Activated naive CD4-positive, alpha-beta T cell treated with anti-CD3 and anti-CD28 coated beads, Interleukin-2, amount 50 U/mL, for 16 hours (primary cell): ENCODE data around the gene IFNB1.

ENCODE experiments used
- DNase-seq: peaks from one replicate; pipeline ENCODE4 v3.0.0-alpha.2; 2020

The IFNB1 gene

GRCh38 chr9:21060919-21061561 is 16.7 kb downstream of the IFNB1 start:
- no peak for DNase-seq

GRCh38 chr9:21056931-21057330 is 20.8 kb downstream of the IFNB1 start:
- no peak for DNase-seq

- no peak for DNase-seq
Measured at GRCh38 chr9:21053851-21054250, 23.9 kb downstream of the IFNB1 start.

GRCh38 chr9:21047281-21047691 is 30.5 kb downstream of the IFNB1 start:
- DNase-seq = no peak

GRCh38 chr9:21043841-21044240 is 33.9 kb downstream of the IFNB1 start:
- DNase-seq = no peak

- no peak for DNase-seq
Measured at GRCh38 chr9:21042466-21042865, 35.3 kb downstream of the IFNB1 start.

- no peak for DNase-seq
Measured at GRCh38 chr9:21039302-21039701, 38.4 kb downstream of the IFNB1 start.

GRCh38 chr9:21037278-21037677 is 40.5 kb downstream of the IFNB1 start:
- no peak for DNase-seq

GRCh38 chr9:21031808-21032183 is 45.9 kb downstream of the IFNB1 start:
- no peak for DNase-seq

GRCh38 chr9:21031091-21031807 is 46.5 kb downstream of the IFNB1 start, which contains the start of gene HACD4:
HACD4 (minus strand) TSS chr9:21031640; CDS start chr9:21031590, 50 bp downstream.
- peak; percentile 66 for DNase-seq

GRCh38 chr9:21030389-21031035 is 47.2 kb downstream of the IFNB1 start:
- no peak for DNase-seq

GRCh38 chr9:21029661-21030060 is 48.1 kb downstream of the IFNB1 start:
- DNase-seq = no peak

- no peak for DNase-seq
Measured at GRCh38 chr9:21028466-21028865, 49.3 kb downstream of the IFNB1 start.

- DNase-seq = no peak
Measured at GRCh38 chr9:21027295-21027694, 50.4 kb downstream of the IFNB1 start.
